Measurements from ENCODE around the gene RCAN2.
"Not testable (repeated sequence)": the region's sequence is repeated elsewhere in the genome, so short reads cannot be mapped to it uniquely, and the experiment has no call there.

Gene RCAN2

GRCh38 chr6:46387728-46388127 is 103.5 kb downstream of the RCAN2 start:
- DNase-seq (ENCODE audit: low spot score), result not testable (repeated sequence)

GRCh38 chr6:46381579-46381978 is 109.7 kb downstream of the RCAN2 start:
- no peak for DNase-seq (ENCODE audit: low spot score)

- DNase-seq (ENCODE audit: low spot score), result no peak
Observed at GRCh38 chr6:46381057-46381456, 110.2 kb downstream of the RCAN2 start.

GRCh38 chr6:46380152-46380807 is 111.0 kb downstream of the RCAN2 start:
- DNase-seq (ENCODE audit: low spot score), result no peak

- DNase-seq (ENCODE audit: low spot score), result no peak
Observed at GRCh38 chr6:46378882-46379416, 112.3 kb downstream of the RCAN2 start.

GRCh38 chr6:46378161-46378881 is 112.9 kb downstream of the RCAN2 start:
- no peak for DNase-seq (ENCODE audit: low spot score)

GRCh38 chr6:46377209-46377608 is 114.0 kb downstream of the RCAN2 start:
- no peak for DNase-seq (ENCODE audit: low spot score)

GRCh38 chr6:46376562-46377061 is 114.6 kb downstream of the RCAN2 start:
- DNase-seq (ENCODE audit: low spot score), result no peak

GRCh38 chr6:46370622-46371021 is 120.6 kb downstream of the RCAN2 start:
- no peak for DNase-seq (ENCODE audit: low spot score)

GRCh38 chr6:46368169-46368536 is 123.1 kb downstream of the RCAN2 start:
- no peak for DNase-seq (ENCODE audit: low spot score)

- no peak for DNase-seq (ENCODE audit: low spot score)
Observed at GRCh38 chr6:46367354-46368168, 123.7 kb downstream of the RCAN2 start.

GRCh38 chr6:46366190-46366900 is 124.9 kb downstream of the RCAN2 start:
- DNase-seq (ENCODE audit: low spot score), result no peak

GRCh38 chr6:46357591-46357990 is 133.7 kb downstream of the RCAN2 start:
- DNase-seq (ENCODE audit: low spot score), result no peak

GRCh38 chr6:46356543-46356942 is 134.7 kb downstream of the RCAN2 start:
- no peak for DNase-seq (ENCODE audit: low spot score)

GRCh38 chr6:46353528-46353927 is 137.7 kb downstream of the RCAN2 start:
- DNase-seq (ENCODE audit: low spot score), result no peak

- no peak for DNase-seq (ENCODE audit: low spot score)
Observed at GRCh38 chr6:46352541-46353268, 138.5 kb downstream of the RCAN2 start.

- DNase-seq (ENCODE audit: low spot score), result no peak
Observed at GRCh38 chr6:46350714-46351113, 140.5 kb downstream of the RCAN2 start.

GRCh38 chr6:46347669-46348068 is 143.6 kb downstream of the RCAN2 start:
- DNase-seq (ENCODE audit: low spot score), result no peak

- no peak for DNase-seq (ENCODE audit: low spot score)
Observed at GRCh38 chr6:46340246-46340645, 151.0 kb downstream of the RCAN2 start.

GRCh38 chr6:46338131-46338530 is 153.1 kb downstream of the RCAN2 start:
- no peak for DNase-seq (ENCODE audit: low spot score)

- no peak for DNase-seq (ENCODE audit: low spot score)
Observed at GRCh38 chr6:46334442-46334841, 156.8 kb downstream of the RCAN2 start.
